ENCODE measurements around the gene STAB2.

Gene STAB2

GRCh38 chr12:103686026-103686425 lies 99.0 kb downstream of the STAB2 start:
- Mint-ChIP-seq H3K9me3 (ENCODE audit: low read depth) (no peaks in the 10 kb centered on the region), H3K36me3 (no peaks in the 10 kb centered on the region), H3K27ac (no peak overlapping the region), H3K27me3 (peaks cover 6% of the 10 kb centered on the region), H3K4me1 (ENCODE audit: low read depth) (no peaks in the 10 kb centered on the region), H3K4me3 (no peak overlapping the region)

- H3K4me3 Mint-ChIP-seq: no peak overlapping the region
- H3K4me1 Mint-ChIP-seq (ENCODE audit: low read depth): no peaks in the 10 kb centered on the region
- H3K36me3 Mint-ChIP-seq: no peaks in the 10 kb centered on the region
- H3K27ac Mint-ChIP-seq: no peak overlapping the region
- no peaks in the 10 kb centered on the region for H3K9me3 Mint-ChIP-seq (ENCODE audit: low read depth)
- H3K27me3 Mint-ChIP-seq: peaks cover 6% of the 10 kb centered on the region
These were observed 100.2 kb downstream of the STAB2 start for GRCh38 chr12:103687253-103687652.

DNA sequence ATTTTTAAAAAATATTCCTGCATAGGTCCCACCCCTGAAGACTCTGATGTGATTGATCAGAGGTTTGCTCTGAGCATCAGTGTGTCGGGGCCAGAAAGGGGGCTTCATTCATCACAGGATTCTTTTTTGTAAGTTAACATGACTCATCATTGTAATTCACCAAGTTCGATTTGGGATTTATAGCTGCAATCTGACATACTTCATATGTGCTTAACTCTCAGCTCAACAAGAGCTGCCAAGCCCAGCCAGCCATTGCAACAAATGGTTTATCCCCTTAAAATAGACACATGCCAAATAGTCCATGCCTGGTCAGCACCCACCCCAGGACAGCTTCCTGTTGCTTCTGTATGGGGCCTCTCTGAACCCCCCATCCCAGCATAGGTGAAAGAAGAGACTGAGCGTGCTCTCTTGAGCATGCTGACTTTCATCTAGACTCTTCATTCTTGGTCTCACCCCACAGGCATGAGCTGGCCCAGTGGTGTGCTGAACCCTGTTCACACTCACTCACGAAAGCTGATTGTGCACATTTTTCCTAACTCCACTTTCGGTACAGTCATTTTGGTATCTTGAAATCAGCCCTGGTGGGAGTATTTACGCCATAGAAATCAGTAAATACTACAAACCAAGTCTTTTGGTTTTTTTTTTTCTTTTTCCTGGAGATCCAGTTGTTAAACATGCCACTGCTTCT lies 101.4 kb downstream of the STAB2 start:
- H3K4me1 Mint-ChIP-seq (ENCODE audit: low read depth): no peaks in the 10 kb centered on the region
- no peaks in the 10 kb centered on the region for H3K36me3 Mint-ChIP-seq
- no peak overlapping the region for H3K4me3 Mint-ChIP-seq

GRCh38 chr12:103690426-103690825 lies 103.4 kb downstream of the STAB2 start:
- Mint-ChIP-seq H3K4me1 (ENCODE audit: low read depth) (no peaks in the 10 kb centered on the region), H3K36me3 (no peaks in the 10 kb centered on the region), H3K9me3 (ENCODE audit: low read depth) (no peaks in the 10 kb centered on the region), H3K4me3 (no peak overlapping the region), H3K27me3 (peaks cover 6% of the 10 kb centered on the region), H3K27ac (no peak overlapping the region)

More for the DNA sequence above, 101.4 kb downstream of the STAB2 start:
- Mint-ChIP-seq H3K27ac (no peak overlapping the region), H3K27me3 (peaks cover 6% of the 10 kb centered on the region), H3K9me3 (ENCODE audit: low read depth) (no peaks in the 10 kb centered on the region)

GRCh38 chr12:103691063-103691462 lies 104.0 kb downstream of the STAB2 start:
- no peak overlapping the region for H3K4me3 Mint-ChIP-seq
- H3K9me3 Mint-ChIP-seq (ENCODE audit: low read depth): no peaks in the 10 kb centered on the region
- no peaks in the 10 kb centered on the region for H3K36me3 Mint-ChIP-seq
- H3K4me1 Mint-ChIP-seq (ENCODE audit: low read depth): no peaks in the 10 kb centered on the region
- no peak overlapping the region for H3K27ac Mint-ChIP-seq
- H3K27me3 Mint-ChIP-seq: peaks cover 4% of the 10 kb centered on the region

DNA sequence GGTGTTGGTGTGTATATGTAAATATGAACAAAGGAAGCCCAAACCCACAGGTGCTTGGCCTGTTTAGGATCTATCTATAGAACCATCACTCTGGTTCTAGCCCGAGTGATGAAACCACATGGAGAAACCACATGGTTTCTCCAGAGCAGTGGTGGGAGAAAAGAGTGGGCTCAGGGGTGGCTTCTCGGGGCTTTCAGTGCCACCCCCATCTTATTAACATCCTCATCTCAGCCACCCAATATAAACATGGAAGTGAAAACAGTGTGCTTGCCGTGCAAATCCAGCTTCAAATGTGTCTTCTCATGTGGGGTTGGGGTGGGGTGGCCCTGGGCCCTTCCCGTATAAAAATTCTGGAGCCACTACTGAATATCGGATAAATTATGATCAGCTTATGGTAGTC lies 109.0 kb downstream of the STAB2 start:
- no peak overlapping the region for H3K27ac Mint-ChIP-seq
- H3K27me3 Mint-ChIP-seq: peaks cover 2% of the 10 kb centered on the region
- H3K4me1 Mint-ChIP-seq (ENCODE audit: low read depth): no peaks in the 10 kb centered on the region
- no peaks in the 10 kb centered on the region for H3K36me3 Mint-ChIP-seq
- no peaks in the 10 kb centered on the region for H3K9me3 Mint-ChIP-seq (ENCODE audit: low read depth)
- H3K4me3 Mint-ChIP-seq: no peak overlapping the region

- Mint-ChIP-seq H3K27me3 (peaks cover 7% of the 10 kb centered on the region), H3K9me3 (ENCODE audit: low read depth) (no peaks in the 10 kb centered on the region), H3K27ac (no peak overlapping the region), H3K36me3 (no peaks in the 10 kb centered on the region), H3K4me1 (ENCODE audit: low read depth) (no peaks in the 10 kb centered on the region), H3K4me3 (no peak overlapping the region)
These were observed 111.1 kb downstream of the STAB2 start for GRCh38 chr12:103697971-103698751.

DNA sequence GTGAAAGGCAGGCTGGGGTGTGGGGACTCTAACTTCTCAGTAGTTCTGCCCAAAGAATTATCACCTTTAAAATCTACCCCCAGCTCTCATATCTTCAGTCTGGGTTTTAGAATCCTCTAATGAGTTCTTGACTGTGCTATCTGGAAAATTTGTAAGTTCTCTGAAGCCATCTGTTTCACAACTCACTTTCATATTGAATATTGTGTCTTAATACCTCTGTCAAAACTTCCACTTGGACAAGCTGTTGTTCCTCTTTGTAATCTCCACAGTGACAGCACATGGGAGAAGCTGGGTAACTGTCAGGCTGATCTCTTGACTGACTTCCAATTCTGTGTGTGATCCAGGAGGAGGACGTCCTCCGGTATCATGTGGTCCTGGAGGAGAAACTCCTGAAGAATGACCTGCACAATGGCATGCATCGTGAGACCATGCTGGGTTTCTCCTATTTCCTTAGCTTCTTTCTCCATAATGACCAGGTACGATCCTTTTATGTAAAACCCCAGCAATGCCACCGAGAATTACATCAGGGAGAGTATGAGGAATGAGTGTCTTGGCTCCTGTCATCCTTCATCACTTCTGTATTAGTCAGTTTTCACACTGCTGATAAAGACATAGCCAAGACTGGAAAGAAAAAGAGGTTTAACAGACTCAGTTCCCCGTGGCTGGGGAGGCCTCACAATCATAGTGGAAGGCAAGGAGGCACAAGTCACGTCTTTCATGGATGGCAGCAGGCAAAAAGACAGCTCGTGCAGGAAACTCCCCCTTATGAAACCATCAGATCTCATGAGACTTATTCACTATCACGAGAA lies 111.9 kb downstream of the STAB2 start:
- no peak overlapping the region for H3K27ac Mint-ChIP-seq
- no peak overlapping the region for H3K4me3 Mint-ChIP-seq
- H3K9me3 Mint-ChIP-seq (ENCODE audit: low read depth): no peaks in the 10 kb centered on the region
- H3K27me3 Mint-ChIP-seq: peaks cover 7% of the 10 kb centered on the region
- H3K4me1 Mint-ChIP-seq (ENCODE audit: low read depth): no peaks in the 10 kb centered on the region
- no peaks in the 10 kb centered on the region for H3K36me3 Mint-ChIP-seq

GRCh38 chr12:103705098-103705497 lies 118.0 kb downstream of the STAB2 start:
- Mint-ChIP-seq H3K27ac (no peak overlapping the region), H3K27me3 (peaks cover 7% of the 10 kb centered on the region), H3K36me3 (no peaks in the 10 kb centered on the region), H3K4me3 (no peak overlapping the region), H3K4me1 (ENCODE audit: low read depth) (no peaks in the 10 kb centered on the region), H3K9me3 (ENCODE audit: low read depth) (no peaks in the 10 kb centered on the region)

DNA sequence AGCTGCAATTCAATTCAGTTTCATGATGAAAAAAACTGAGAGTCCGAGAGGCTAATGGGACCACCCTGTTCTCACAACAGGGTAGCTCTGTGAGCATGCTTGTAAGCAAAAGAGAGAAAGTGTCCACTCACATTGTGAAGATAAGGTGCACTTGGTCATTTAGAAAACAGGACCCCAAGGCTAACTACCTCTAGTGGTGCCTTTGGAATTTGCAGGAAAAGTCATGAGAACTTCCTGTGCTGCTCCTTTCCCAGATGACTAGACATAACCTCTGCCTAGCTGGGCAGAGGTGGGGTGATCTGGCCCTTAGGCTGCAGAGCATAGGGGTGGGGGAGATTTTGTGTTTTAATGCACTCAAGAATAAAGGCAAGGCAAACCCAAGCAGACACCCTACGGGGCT lies 118.9 kb downstream of the STAB2 start:
- Mint-ChIP-seq H3K4me1 (ENCODE audit: low read depth) (no peaks in the 10 kb centered on the region), H3K27me3 (peaks cover 7% of the 10 kb centered on the region)

DNA sequence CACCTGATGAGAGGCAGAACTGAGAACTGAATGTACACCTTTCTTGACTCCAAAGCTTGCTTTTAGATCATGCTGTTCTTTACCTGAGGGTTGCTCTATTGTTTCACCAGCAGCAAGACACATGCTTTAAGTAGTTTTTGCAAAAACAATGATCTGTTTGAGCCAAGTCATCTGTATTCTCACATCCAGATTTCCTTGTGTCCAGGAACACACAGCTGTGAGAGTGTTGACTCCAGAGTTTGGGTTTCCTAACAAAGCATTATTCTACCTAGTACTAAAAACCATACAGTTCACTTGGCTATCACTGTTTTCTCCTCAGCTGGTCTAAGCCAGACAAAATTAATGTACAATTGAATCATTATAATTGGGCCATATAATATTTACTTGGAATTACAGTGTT lies 120.4 kb downstream of the STAB2 start:
- H3K27me3 Mint-ChIP-seq: peaks cover 5% of the 10 kb centered on the region
- H3K36me3 Mint-ChIP-seq: no peaks in the 10 kb centered on the region
- no peaks in the 10 kb centered on the region for H3K9me3 Mint-ChIP-seq (ENCODE audit: low read depth)
- H3K4me1 Mint-ChIP-seq (ENCODE audit: low read depth): no peaks in the 10 kb centered on the region
- no peak overlapping the region for H3K4me3 Mint-ChIP-seq
- no peak overlapping the region for H3K27ac Mint-ChIP-seq

More for the DNA sequence above, 118.9 kb downstream of the STAB2 start:
- Mint-ChIP-seq H3K9me3 (ENCODE audit: low read depth) (no peaks in the 10 kb centered on the region), H3K4me3 (no peak overlapping the region), H3K36me3 (no peaks in the 10 kb centered on the region), H3K27ac (no peak overlapping the region)

DNA sequence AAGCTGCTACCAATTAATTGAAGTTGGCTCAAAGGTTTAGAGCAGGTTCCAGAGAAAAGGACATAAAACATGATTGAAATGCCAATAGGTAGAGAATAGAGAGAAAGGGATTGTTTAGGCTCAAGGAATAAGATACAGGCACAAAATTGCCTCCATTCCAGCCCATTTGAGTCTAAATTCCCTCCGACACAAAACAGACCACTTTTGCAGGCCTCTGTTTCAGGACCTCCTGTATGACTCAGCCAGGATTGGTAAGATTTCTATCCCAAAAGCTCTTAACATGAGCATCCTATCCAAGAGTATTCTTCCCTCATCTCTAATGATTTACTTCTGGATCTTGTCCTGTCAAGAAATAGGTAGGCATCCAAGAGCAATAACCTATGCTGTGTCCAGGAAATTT lies 123.5 kb downstream of the STAB2 start:
- H3K4me1 Mint-ChIP-seq (ENCODE audit: low read depth): no peaks in the 10 kb centered on the region
- no peaks in the 10 kb centered on the region for H3K36me3 Mint-ChIP-seq
- H3K9me3 Mint-ChIP-seq (ENCODE audit: low read depth): no peaks in the 10 kb centered on the region
- peaks cover 3% of the 10 kb centered on the region for H3K27me3 Mint-ChIP-seq
- no peak overlapping the region for H3K4me3 Mint-ChIP-seq
- no peak overlapping the region for H3K27ac Mint-ChIP-seq

DNA sequence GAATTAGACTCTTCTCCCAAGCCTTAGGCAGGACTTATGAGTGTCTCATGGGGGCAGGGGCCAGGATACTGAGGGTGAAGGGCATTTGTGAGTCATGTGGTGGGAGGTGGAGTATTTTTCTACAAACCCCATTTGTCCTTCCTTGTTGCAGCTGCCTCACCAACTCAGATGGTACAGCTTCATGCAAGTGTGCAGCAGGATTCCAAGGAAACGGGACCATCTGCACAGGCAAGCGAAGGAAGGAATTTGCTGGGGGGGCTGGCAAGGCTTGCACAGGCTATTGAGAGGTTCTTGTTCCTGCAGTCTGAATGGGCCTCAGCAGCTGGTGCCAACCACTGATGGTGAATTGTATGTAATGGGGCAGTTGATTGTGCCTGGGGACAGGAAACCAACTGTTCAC lies 125.1 kb downstream of the STAB2 start:
- Mint-ChIP-seq H3K27ac (no peak overlapping the region), H3K4me1 (ENCODE audit: low read depth) (no peaks in the 10 kb centered on the region), H3K36me3 (no peaks in the 10 kb centered on the region), H3K4me3 (no peak overlapping the region), H3K9me3 (ENCODE audit: low read depth) (no peaks in the 10 kb centered on the region), H3K27me3 (peaks cover 3% of the 10 kb centered on the region)

GRCh38 chr12:103715494-103715893 lies 128.4 kb downstream of the STAB2 start:
- no peaks in the 10 kb centered on the region for H3K9me3 Mint-ChIP-seq (ENCODE audit: low read depth)
- H3K36me3 Mint-ChIP-seq: no peaks in the 10 kb centered on the region
- peaks cover 2% of the 10 kb centered on the region for H3K27me3 Mint-ChIP-seq
- no peaks in the 10 kb centered on the region for H3K4me1 Mint-ChIP-seq (ENCODE audit: low read depth)
- no peak overlapping the region for H3K4me3 Mint-ChIP-seq
- no peak overlapping the region for H3K27ac Mint-ChIP-seq

DNA sequence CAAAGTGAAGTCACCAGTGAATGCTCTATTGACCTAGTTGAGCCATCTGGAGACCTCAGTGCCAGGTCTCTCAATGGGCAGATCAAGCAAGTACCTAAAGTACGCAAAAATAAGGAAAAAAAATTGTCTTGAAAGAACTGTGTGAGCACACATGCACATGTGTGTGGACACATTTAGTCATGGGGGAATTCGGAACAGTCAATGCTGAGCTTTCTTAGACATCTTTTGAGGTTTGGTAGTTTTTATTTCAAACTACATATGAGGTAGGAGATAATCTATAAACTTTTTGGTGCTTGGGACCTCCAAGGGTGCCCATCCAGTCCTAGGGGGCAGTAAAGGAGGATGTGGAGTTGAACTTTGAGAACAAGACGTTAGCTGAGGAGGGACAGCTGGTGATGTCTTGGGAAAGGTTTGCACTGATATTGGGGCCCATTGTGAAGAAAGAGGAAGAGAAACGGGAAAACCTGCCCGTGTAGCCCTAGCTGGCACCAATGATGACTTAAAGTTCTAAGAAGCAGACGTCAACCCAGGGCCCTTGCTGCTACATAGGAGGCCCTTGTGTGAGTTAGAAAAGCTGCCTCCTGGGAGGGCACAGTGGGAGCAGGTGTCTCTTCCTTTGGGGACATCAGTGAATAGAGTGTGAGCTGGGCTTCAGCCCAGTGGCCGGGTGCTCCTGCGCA lies 129.6 kb downstream of the STAB2 start:
- H3K27ac Mint-ChIP-seq: no peak overlapping the region
- H3K36me3 Mint-ChIP-seq: no peaks in the 10 kb centered on the region
- H3K4me3 Mint-ChIP-seq: no peak overlapping the region
- H3K9me3 Mint-ChIP-seq (ENCODE audit: low read depth): no peaks in the 10 kb centered on the region
- H3K4me1 Mint-ChIP-seq (ENCODE audit: low read depth): no peaks in the 10 kb centered on the region
- H3K27me3 Mint-ChIP-seq: peaks cover 2% of the 10 kb centered on the region

Data from activated naive CD8-positive, alpha-beta T cell (primary cell).